CMK (cell line): Measurements from ENCODE around the gene LY6G5C.

Experiments used
- DNase-seq: peaks from one replicate; pipeline ENCODE4 v3.0.0-alpha.2; 2010; ENCODE audit warnings: low read depth

LY6G5C gene

GRCh38 chr6:31662124-31662723 lies 18.6 kb downstream of the LY6G5C start:
- DNase-seq: no peak

GRCh38 chr6:31661262-31662123 lies 19.4 kb downstream of the LY6G5C start:
- no peak for DNase-seq

DNA sequence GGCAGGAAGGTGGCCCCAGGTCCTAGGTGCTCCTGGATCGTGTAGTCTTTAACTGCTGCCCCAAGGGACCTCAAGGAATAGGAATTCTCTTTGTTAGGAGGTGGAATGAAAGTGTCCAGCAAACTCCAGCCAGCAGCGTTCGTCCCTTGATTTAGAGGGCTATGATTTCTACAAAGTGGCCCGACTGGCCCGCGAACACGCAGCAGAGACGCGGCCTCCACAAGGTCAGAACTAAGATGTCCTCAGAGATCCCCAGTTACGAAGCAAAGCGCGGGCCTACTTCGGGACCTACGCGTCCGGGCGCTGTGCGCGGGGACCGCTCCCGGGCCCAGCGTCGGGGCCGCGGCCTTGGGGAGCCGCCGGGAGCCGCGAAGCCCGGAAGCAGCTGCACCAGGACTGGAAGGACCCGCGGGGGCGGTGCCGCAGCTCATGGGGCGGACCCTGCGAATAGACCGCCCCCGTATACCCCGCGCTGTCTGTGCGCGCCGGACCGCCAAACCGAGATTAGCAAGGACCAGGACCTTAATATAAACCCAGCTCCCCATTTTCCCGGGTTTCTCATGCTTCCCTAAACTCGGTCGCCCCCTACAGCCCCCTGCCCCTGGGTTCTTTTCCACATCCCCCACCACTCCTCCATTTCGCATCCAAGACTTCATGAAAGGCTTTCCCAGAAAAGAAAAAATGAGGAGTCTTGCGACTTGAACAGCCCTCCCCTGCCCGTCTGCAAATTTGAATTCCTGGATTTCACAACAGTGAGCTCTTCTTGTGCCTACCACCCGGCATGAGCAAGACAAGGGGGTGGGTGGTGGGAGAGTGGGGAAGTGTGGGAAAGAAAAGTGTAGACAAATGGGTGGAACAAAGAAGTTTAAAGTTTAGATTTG lies 20.2 kb downstream of the LY6G5C start, which contains the start of gene C6orf47:
Gene C6orf47, minus strand, starts transcription at position 398 of the 881 bp plus-strand sequence. CDS start 831 bp downstream, outside the sequence.
- peak; percentile 72 for DNase-seq

DNA sequence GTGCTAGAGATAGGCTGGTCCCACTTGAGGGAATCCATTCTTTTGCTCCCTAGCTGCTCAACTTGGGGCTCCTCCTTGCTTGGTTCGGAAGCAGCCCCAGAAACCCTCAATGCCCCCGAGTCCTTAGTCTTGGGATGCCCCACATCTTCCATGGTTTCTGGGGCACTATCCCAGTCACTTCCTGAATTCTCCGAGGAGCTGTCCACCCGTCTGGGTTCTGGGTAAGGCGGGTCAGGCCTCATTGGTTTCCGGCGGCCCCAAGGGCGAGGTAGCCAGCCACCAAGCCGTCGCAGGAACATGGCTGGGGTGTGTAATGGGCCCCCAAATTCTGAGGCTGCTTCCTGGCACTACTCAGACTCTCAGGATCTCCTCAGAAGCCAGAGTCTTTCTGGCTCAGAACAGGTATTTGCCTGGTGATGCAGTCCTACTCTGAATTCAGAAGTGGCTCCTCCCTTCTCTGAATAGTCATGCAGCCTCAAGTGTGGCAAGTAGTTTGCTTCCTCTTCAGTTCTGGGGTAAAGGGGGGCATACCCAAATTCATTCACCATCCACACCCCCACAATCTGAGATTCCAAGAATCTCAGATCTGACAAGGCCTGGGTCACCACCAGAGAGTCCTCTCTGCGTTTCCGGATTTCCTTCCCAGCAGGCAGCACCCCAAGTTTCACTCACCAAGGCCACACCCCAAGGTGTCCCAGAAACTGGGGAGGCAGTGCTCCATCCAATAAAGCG lies 21.1 kb downstream of the LY6G5C start:
- peak; percentile 74 for DNase-seq

GRCh38 chr6:31658983-31659648 lies 21.8 kb downstream of the LY6G5C start:
- no peak for DNase-seq

GRCh38 chr6:31658158-31658688 lies 22.6 kb downstream of the LY6G5C start:
- DNase-seq: no peak

DNA sequence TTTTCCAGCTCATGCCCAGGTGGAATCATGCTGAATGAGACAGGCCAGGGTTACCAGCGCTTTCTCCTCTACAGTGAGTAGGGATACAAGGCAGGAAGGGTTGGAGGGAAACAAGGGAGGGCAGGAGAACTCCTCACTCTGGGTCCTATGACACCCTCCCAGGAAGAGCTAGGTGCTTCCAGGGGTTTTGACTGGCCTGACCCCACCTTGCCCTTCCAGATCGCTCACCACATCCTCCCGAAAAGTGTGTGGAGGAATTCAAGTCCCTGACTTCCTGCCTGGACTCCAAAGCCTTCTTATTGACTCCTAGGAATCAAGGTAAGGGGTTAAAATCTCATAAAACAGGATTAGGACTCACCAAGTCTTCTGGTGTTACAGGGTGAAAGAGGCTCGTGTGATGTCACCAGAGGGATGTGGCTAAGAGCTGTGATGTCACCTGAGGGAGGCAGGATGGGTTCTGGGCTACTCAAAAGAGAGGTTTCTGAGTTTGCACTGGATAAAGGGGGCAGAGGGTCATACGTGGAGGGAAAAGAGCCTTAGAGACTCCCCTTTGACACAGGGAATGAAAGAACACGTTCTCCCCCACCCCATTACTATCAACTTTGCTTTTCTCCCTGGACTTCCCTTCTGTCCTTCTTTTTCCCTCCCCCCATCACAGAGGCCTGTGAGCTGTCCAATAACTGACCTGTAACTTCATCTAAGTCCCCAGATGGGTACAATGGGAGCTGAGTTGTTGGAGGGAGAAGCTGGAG lies 23.3 kb downstream of the LY6G5C start:
- DNase-seq: no peak

GRCh38 chr6:31655349-31656237 lies 25.3 kb downstream of the LY6G5C start, which contains the start of gene APOM:
Gene APOM (plus strand): TSS chr6:31655894. CDS start chr6:31655967, 73 bp downstream.
- no peak for DNase-seq

DNA sequence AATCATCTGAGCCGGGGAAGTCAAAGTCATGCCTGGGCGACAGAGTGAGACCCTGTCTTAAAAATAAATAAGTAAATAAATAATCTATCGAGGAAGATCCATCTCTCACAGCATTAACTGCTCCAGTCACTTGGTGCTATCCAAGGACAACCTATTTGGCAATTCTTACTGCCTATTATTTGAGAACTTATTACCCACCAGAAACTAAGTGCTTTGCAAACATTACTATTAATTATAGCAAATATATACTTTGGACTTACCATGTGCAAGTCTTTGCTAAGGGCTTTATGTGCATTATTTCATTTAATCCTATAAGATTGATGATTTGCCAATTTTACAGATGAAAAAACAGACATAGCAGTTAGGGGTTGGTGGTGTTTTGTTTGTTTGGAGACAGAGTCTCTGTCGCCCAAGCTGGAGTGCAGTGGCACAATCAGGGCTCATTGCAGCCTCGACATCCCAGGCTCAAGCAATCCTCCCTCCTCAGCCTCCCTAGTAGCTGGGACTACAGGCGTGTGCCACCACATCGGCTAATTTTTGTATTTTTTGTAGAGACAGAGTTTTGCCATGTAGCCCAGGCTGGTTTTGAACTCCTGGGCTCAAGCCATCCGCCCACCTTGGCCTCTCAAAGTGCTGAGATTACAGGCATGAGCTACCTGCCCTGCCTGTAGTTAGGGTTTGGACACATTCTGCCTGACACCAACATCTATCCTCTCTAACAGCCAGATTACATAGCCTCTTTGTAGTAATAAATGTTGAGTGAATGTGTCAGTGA lies 26.1 kb downstream of the LY6G5C start:
- DNase-seq: no peak

- peak; percentile 91 for DNase-seq
Measured at GRCh38 chr6:31652925-31653724, 27.7 kb downstream of the LY6G5C start.

- DNase-seq: peak; percentile 70
Measured at GRCh38 chr6:31651602-31652191, 29.2 kb downstream of the LY6G5C start.

DNA sequence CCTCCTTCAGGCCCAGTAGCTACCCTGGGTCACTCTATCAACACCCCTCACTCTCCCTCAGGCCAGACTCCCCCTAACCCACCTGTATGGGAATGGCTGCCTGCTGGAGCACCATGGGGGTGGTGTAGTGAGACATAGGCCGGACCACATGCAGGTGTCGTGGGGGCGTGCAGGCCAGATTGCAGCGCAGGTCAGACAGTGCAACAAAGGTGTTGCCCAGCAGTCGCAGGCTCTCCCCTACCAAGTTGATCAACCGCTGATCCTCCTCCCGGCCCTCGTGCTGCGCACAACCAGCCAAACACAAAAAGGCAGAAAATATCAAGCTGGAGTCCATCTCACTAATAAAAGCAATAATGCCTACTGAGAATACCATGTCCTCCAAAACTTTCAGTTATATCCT lies 35.5 kb downstream of the LY6G5C start:
- no peak for DNase-seq

DNA sequence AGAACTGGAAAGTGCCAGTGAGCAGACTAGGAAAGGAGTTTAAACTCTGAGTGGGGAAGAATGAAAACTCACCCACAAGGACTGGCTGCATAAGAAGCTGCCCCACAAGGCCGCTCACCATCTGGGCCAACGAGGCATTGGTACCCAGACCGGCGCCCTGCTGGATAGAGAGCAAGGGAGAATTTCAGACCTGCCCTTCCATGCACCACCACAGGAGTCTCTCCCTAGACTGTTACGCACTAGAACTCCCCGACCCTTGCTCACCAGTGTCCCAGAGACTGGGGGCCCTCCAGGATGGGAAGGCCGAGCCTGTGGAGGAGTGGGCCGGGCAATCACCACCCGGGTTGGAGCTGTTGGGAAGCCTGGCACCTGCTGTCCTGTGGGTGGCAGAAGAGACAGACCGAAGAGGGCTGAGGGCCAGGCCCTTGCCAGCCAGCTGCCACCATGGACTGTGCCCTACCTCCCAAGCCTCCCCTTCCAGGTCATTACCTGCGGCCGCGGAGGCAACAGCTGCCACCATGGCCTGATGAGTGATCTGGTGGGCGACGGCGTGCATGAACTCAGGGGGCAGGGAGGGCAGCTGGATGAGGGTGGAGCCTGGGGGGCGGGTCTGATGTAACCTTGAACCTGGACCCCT lies 36.9 kb downstream of the LY6G5C start:
- no peak for DNase-seq

- no peak for DNase-seq
Measured at GRCh38 chr6:31642798-31643570, 37.9 kb downstream of the LY6G5C start.

DNA sequence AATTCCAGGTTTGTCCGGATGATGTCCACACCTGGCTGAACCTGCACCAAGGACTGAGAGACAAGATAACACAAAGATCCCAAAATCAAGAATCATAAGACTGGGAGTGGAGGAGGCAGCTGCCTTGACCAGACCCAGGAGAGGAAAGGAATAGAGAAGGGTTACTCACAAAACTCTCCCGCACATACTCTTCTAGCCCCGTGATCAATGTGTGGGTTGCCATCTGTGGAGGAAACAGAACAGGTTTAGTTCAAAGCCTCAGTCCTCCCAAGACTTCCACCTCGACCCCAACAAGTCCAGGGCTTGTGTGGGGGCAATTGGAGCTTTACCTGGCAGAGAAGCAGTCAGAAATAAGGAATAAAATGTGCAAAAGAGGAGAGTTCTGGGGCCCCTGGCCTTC lies 39.5 kb downstream of the LY6G5C start:
- no peak for DNase-seq

DNA sequence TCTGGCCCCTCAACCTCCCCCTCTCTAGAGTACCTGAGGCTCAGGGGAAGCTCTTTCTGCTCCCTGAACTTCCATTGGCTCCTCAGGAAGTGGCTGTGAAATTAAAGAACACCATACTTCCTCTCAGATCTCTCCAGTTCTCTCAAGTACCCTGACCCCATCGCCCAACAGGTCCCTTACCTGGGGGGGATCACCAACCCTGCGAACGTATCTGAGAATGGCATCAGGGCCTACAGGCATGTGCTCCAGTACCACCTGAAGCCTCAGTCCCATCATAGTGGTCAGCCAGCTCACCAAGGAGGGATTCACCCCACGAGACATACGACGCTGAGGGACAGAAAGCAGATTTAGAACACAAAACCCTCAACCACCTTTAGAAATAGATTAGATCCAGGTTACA lies 40.3 kb downstream of the LY6G5C start:
- no peak for DNase-seq
